Hepatocyte (in vitro differentiated cells): ENCODE results near the gene DDX5.

Source experiments
- EZH2 ChIP-seq: fragments of 200-600 bp; sonication (generic); IDR thresholded peaks from 2 replicates; pipeline ENCODE4 v1.6.1; 2016; ENCODE audit warnings: antibody characterized with exemption, mild to moderate bottlenecking, borderline replicate concordance
- TF ChIP-seq, protein P1 (sequence below): fragments of 200-600 bp; sonication (generic); IDR thresholded peaks from 2 replicates; pipeline ENCODE4 v1.5.1; 2016; ENCODE audit warnings: antibody characterized with exemption, mild to moderate bottlenecking; ENCODE audit not compliant: poor library complexity

DNA sequence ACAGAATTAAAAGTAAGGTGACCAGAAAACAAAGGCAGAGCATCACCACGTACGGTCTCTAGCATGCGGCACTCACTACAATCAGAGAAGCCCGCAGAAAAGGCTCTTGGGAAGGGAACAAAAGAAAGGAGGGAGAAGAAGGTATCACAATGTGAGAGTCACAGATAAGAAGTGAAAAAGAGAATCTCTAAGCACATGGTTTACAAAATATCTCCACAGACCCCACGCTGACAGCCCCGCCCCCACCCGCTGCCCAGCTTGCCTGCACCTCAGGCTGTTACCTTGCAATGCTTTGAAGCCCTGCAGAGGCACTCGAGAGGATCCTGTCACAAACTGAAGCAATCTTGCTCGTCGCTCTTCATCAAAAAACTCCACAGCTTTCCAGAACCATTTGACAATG, 41.2 kb upstream of the DDX5 start:
- TF ChIP-seq, protein P1, sequence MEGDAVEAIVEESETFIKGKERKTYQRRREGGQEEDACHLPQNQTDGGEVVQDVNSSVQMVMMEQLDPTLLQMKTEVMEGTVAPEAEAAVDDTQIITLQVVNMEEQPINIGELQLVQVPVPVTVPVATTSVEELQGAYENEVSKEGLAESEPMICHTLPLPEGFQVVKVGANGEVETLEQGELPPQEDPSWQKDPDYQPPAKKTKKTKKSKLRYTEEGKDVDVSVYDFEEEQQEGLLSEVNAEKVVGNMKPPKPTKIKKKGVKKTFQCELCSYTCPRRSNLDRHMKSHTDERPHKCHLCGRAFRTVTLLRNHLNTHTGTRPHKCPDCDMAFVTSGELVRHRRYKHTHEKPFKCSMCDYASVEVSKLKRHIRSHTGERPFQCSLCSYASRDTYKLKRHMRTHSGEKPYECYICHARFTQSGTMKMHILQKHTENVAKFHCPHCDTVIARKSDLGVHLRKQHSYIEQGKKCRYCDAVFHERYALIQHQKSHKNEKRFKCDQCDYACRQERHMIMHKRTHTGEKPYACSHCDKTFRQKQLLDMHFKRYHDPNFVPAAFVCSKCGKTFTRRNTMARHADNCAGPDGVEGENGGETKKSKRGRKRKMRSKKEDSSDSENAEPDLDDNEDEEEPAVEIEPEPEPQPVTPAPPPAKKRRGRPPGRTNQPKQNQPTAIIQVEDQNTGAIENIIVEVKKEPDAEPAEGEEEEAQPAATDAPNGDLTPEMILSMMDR, result no peak
- TF ChIP-seq EZH2, result no peak
